ENCODE data around the gene SLC22A23. TPM values are rescaled to one million over a fixed set of nuclear protein-coding genes. Genes with fewer than 3 reads are reported as not detected.

The SLC22A23 gene
- total RNA-seq, 1 donor from 2014 or later: 18.7 TPM

GRCh38 chr6:3287308-3287707 lies 169.5 kb downstream of the SLC22A23 start:
- TF ChIP-seq, protein P1, sequence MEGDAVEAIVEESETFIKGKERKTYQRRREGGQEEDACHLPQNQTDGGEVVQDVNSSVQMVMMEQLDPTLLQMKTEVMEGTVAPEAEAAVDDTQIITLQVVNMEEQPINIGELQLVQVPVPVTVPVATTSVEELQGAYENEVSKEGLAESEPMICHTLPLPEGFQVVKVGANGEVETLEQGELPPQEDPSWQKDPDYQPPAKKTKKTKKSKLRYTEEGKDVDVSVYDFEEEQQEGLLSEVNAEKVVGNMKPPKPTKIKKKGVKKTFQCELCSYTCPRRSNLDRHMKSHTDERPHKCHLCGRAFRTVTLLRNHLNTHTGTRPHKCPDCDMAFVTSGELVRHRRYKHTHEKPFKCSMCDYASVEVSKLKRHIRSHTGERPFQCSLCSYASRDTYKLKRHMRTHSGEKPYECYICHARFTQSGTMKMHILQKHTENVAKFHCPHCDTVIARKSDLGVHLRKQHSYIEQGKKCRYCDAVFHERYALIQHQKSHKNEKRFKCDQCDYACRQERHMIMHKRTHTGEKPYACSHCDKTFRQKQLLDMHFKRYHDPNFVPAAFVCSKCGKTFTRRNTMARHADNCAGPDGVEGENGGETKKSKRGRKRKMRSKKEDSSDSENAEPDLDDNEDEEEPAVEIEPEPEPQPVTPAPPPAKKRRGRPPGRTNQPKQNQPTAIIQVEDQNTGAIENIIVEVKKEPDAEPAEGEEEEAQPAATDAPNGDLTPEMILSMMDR (IDR thresholded peaks at IDR 0.05; ENCODE audit: insufficient read depth, low read length, severe bottlenecking): no peak
- DNase-seq (ENCODE audit: low read depth): no peak
- FAIRE-seq: no peak
- H3K27me3 ChIP-seq (ENCODE audit: control insufficient read depth, insufficient read depth, low read length): no peaks in the 10 kb centered on the region
- peaks cover 17% of the 10 kb centered on the region for H3K36me3 ChIP-seq (ENCODE audit: control insufficient read depth, insufficient read depth, low read length)
- H3K4me3 ChIP-seq (ENCODE audit: low read depth, low read length): no peak overlapping the region

- Histone ChIP-seq H3K4me3 (ENCODE audit: low read depth, low read length) (no peak overlapping the region), H3K27me3 (ENCODE audit: control insufficient read depth, insufficient read depth, low read length) (no peaks in the 10 kb centered on the region), H3K36me3 (ENCODE audit: control insufficient read depth, insufficient read depth, low read length) (peaks cover 17% of the 10 kb centered on the region)
- no peak for FAIRE-seq
- no peak for DNase-seq (ENCODE audit: low read depth)
- TF ChIP-seq, protein P1 (IDR thresholded peaks at IDR 0.05; ENCODE audit: insufficient read depth, low read length, severe bottlenecking): no peak
Measured at GRCh38 chr6:3286641-3287171, 170.1 kb downstream of the SLC22A23 start.

DNA sequence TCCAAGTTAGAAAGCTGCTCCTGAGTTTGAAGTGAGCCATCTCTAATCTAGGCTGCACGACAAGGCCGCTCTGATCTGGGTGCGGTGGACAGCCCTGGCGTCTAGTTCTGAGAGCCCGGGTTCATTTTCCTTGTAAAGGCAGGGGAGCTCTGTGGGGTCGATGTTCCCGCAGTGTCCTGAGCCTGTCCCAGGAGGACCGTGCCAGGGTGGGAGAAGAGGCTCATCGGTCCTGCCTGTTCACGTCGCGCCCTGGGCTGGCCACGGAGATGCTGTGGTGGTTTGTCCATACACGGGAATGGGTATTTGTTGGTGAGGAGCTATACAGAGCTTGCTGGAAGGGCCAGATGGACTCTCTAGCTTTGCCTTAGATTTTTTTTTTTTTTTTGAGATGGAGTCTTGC lies 171.1 kb downstream of the SLC22A23 start:
- Histone ChIP-seq H3K36me3 (ENCODE audit: control insufficient read depth, insufficient read depth, low read length) (peaks cover 16% of the 10 kb centered on the region), H3K4me3 (ENCODE audit: low read depth, low read length) (no peak overlapping the region), H3K27me3 (ENCODE audit: control insufficient read depth, insufficient read depth, low read length) (no peaks in the 10 kb centered on the region)
- no peak for DNase-seq (ENCODE audit: low read depth)
- FAIRE-seq: peak; percentile 28
- TF ChIP-seq, protein P1 (IDR thresholded peaks at IDR 0.05; ENCODE audit: insufficient read depth, low read length, severe bottlenecking): no peak

GRCh38 chr6:3285049-3285639 lies 171.7 kb downstream of the SLC22A23 start:
- FAIRE-seq: no peak
- TF ChIP-seq, protein P1 (IDR thresholded peaks at IDR 0.05; ENCODE audit: insufficient read depth, low read length, severe bottlenecking): no peak
- H3K27me3 ChIP-seq (ENCODE audit: control insufficient read depth, insufficient read depth, low read length): no peaks in the 10 kb centered on the region
- no peak overlapping the region for H3K4me3 ChIP-seq (ENCODE audit: low read depth, low read length)
- H3K36me3 ChIP-seq (ENCODE audit: control insufficient read depth, insufficient read depth, low read length): peaks cover 16% of the 10 kb centered on the region
- DNase-seq (ENCODE audit: low read depth): no peak

GRCh38 chr6:3284436-3284876 lies 172.4 kb downstream of the SLC22A23 start:
- TF ChIP-seq, protein P1 (IDR thresholded peaks at IDR 0.05; ENCODE audit: insufficient read depth, low read length, severe bottlenecking): no peak
- FAIRE-seq: no peak
- Histone ChIP-seq H3K36me3 (ENCODE audit: control insufficient read depth, insufficient read depth, low read length) (peaks cover 16% of the 10 kb centered on the region), H3K4me3 (ENCODE audit: low read depth, low read length) (no peak overlapping the region), H3K27me3 (ENCODE audit: control insufficient read depth, insufficient read depth, low read length) (no peaks in the 10 kb centered on the region)
- no peak for DNase-seq (ENCODE audit: low read depth)

Measured in bronchial epithelial cell (primary cell).